Ramos (cell line): ENCODE data around the gene SLC49A3.
"Not testable (repeated sequence)": the region's sequence is repeated elsewhere in the genome, so short reads cannot be mapped to it uniquely, and the experiment has no call there.

Source experiments
- in situ Hi-C: fragments of 300-500 bp; cut with MboI; formaldehyde crosslinking; loops from one replicate; pipeline ENCODE4 v1.14.3; 2022; ENCODE audit warnings: low sequenced_read_pairs; ENCODE audit not compliant: unreplicated experiment

The SLC49A3 gene

DNA sequence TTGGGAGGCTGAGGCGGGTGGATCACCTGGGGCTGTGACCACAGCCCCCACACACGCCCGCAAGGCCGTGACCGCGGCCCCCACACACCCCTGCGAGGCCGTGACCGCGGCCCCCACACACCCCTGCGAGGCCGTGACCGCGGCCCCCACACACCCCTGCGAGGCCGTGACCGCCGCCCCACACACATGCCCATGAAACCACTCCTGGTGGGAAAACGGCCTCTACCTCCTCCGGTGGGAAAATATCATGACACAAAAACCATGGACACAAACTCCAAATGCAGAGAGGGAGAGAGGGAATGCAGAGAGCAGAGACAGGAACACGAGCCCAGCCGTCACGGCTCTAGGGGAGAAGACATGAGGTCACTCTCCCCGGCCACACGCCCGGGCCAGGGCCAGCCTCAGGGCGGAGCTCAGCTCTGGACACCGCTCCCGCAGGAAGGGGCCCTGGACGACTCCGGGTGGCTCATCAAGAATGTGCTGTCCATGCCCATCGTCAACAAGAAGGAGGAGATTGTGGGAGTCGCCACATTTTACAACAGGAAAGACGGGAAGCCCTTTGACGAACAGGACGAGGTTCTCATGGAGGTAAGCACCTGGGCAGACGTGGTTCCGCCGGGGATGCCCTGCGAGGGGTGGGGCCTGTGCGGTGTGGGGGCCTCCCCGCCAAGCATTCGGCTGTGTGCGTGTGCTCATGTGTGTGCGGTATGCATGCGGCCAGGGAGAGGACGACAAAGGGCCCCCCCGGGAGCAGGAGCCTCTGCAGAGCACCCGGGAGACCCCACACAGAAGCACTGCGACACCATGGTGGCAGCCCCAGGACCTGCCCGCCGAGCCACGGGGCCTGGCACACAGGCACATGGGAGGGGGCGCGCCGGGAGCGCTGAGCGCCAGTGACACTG, 32.3 kb downstream of the SLC49A3 start:
- in situ Hi-C loops, result no loop called here

DNA sequence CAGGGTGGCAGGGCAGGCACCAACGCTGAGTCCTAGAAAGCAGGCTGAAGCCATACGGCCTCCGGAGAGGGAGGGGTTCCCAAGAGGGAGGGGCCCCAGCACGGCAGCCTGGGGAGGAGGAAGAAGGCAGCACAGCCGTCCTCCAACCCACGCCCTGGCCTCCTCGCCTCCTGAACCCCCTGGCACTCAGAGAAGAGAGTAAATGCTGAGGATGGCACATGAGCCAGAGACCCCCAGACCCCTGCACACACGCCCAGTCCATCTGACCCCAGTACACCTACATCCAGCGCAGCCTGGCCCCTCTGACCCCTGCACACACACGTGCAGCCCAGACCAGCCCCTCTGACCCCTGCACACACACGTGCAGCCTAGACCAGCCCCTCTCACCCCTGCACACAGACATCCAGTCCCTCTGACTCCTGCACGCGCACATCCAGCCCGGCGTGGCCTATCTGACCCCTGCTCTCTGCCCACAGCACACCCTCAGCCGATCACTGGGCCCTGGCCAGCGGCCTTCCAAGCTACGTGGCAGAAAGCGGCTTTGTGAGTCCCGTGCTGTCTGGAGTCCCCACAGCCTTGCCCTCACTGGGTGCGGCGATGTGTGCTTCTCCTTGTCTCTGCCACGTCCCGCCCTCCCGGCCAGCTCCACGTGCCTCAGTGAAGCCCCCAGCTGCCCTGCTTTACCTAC, 33.3 kb downstream of the SLC49A3 start:
- in situ Hi-C loops, result no loop called here

DNA sequence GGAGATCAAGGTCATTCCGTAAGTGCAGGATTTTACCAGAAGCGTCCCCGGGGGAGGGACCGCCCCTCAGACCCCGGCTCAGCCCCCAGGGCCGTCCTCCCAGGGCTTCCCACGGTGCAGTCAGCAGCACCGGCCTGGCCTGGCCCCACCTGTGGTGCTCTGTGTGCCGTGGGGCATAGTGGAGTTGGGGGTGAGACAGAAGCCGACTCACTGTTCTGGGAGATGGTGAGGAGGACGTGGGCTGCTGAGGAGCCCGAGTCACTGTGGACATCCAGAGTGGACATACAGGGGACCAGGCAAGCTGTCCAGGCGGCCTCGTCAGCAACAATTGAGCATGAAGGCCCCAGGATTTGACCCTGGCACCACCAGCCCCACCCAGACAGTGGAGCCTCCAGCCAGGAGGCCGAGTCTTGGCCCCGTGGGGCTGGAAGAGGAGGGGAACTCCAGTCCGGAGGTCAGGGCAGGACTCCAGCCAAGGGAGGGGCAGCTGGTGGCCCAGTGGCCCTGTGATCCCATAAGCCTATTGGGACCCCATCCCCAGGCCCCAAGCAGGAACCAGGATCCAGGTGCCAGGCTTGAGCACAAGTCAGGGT, 34.0 kb downstream of the SLC49A3 start:
- in situ Hi-C loops, result no loop called here

DNA sequence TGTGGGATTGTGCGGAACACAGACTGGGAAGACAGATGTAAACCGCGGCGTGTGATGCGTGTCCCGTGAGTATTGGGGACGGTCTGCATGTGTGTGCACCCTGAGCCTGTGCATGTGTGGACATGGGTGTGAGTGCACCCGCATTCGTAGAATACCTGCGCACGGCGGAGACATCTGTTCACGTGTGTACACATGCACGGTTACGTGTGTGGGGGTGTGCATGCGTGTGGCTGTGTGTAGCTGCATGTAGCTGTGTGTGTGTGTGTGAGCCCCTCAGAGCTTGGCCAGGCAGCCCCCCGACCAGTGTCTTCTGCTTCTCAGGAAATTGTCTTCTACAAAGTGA, 34.5 kb downstream of the SLC49A3 start:
- in situ Hi-C loops, result no loop called here

GRCh38 chr4:653831-654502, 35.0 kb downstream of the SLC49A3 start:
- in situ Hi-C loops, result no loop called here

DNA sequence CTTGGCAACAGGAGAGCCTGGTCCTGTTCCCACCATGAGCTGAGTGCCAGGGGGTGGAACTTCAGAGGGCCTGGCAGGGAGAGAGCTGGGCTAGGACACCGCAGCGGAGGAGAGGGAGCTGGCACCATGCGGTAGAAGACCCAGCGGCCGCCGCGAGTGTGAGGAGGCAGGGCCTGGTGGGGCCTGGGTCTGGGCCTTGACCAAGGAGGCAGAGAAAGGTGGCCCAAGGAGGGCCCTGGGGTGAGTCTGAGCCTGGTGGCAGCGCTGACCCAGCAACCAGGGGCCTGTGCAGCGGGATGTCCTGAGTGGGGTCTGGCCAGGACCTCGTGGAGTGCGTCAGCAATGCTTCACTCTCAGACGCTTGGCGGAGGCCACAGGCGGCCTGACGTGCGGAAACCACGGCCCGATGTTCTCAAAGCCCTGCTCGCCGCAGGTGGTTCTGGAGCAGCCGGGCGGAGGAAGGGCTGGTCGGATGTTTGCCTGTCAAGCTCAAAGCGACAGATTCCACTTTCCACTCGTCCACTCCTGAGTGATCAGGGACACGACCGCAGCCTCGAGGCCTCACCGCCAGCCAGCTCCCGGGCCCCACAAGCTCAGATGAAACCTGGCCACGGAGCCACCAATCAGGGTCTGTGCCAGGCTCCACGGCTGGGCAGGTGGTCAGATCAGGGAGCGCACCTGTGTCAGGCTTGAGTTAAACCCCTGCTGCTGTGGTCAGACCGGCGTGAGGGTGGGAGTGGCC, 35.7 kb downstream of the SLC49A3 start:
- in situ Hi-C loops, result no loop called here

GRCh38 chr4:651884-652642, 36.9 kb downstream of the SLC49A3 start:
- in situ Hi-C loops, result no loop called here

DNA sequence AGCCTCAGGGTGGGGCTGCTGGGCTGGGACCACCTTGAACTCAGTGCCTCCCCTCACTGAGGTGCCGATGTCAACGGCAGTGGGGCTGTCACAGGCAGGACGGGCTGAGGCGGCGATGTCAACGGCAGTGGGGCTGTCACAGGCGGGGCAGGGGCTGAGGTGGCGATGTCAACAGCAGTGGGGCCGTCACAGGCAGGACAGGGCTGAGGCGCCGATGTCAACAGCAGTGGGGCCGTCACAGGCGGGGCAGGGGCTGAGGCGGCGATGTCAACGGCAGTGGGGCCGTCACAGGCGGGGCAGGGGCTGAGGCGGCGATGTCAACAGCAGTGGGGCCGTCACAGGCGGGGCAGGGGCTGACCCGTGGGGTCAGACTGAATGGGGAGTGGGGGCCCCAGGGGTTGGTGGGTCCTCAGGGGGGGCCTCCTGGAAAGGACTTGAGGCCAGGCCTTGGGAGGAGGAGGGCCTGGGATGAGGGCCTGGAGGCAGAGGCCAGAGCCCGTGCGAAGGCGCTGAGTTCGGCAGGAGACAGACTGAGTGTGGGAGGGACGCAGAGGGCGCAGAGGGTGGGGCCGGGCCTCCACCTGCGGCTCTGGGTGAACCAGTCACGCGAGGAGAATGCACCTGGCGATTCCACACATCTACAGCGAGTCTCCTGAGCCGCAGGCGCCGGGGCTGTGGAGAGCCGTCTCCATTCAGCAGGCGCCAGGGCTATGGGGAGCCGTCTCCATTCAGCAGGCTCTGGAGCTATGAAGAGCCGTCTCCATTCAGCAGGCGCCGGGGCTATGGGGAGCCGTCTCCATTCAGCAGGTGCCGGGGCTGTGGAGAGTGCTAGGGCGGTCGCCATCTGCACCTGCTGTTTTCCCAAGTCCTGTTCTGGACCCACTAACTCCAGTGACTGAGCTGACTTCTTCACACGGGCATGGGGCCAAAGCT, 37.7 kb downstream of the SLC49A3 start:
- in situ Hi-C loops, result no loop called here

GRCh38 chr4:650461-650860, 38.5 kb downstream of the SLC49A3 start:
- in situ Hi-C loops, result no loop called here

- in situ Hi-C loops, result no loop called here
Measured at GRCh38 chr4:649751-650310, 39.1 kb downstream of the SLC49A3 start.

- in situ Hi-C loops, result no loop called here
Measured at GRCh38 chr4:649293-649625, 39.7 kb downstream of the SLC49A3 start.

- in situ Hi-C loops, result no loop called here
Measured at GRCh38 chr4:648579-649292, 40.2 kb downstream of the SLC49A3 start.

DNA sequence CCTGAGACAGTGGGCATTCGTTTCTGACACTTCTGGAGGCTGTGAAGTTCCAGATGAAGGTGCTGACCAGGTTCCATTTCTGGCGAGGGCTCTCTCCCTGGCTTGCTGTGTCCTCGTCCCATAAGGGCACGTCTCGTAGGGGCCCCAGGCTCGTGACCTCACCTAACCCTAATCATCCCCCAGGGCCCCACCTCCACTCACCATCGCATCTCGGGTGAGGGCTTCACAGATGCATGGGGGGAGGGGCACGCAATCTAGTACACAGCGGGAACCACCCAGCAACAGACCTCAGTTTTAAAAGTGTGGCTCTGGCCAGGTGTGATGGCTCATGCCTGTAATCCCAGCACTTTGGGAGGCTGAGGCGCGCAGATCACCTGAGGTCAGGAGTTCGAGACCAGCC, 41.5 kb downstream of the SLC49A3 start:
- in situ Hi-C loops, result no loop called here

GRCh38 chr4:646460-646859, 42.5 kb downstream of the SLC49A3 start:
- in situ Hi-C loops, result no loop called here

DNA sequence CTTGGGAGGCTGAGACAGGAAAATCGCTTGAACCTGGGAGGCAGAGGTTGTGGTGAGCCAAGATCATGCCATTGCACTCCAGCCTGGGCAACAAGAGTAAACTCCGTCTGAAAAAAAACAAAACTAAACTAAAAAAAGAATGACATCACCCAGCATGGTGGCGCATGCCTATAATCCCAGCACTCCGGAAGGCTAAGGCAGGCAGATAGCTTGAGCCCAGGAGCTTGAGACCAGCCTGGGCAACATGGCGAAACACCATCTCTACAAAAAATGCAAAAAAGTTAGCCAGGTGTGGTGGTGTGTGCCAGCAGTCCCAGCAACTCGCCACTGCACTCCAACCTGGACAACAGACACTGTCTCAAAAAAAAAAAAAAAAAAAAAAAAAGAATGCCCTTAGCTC, 46.6 kb downstream of the SLC49A3 start:
- in situ Hi-C loops, result not testable (repeated sequence)

GRCh38 chr4:637536-638280, 51.2 kb downstream of the SLC49A3 start:
- in situ Hi-C loops, result no loop called here

- in situ Hi-C loops, result no loop called here
Measured at GRCh38 chr4:636628-637159, 52.3 kb downstream of the SLC49A3 start.
